ENCODE results near the gene ARHGAP10.

- no peak for TF ChIP-seq EP300 (IDR thresholded peaks at IDR 0.05; ENCODE audit: borderline replicate concordance)
- TF ChIP-seq TEAD4 (IDR thresholded peaks at IDR 0.05), result no peak
- no peak for TF ChIP-seq TAF1 (IDR thresholded peaks at IDR 0.05; ENCODE audit: low read depth)
- TF ChIP-seq TCF12 (IDR thresholded peaks at IDR 0.05; ENCODE audit: low read depth), result no peak
- no peak for TF ChIP-seq YY1 (IDR thresholded peaks at IDR 0.05; ENCODE audit: low read depth)
- TF ChIP-seq MAX (IDR thresholded peaks at IDR 0.05), result no peak
- no peak for TF ChIP-seq REST (IDR thresholded peaks at IDR 0.05; ENCODE audit: low read depth)
- no peak for TF ChIP-seq RAD21 (IDR thresholded peaks at IDR 0.05; ENCODE audit: low read depth)
- TF ChIP-seq FOXM1 (IDR thresholded peaks at IDR 0.05; ENCODE audit: borderline replicate concordance, low read depth), result no peak
- TF ChIP-seq NFIC (IDR thresholded peaks at IDR 0.05), result no peak
These were observed 44.8 kb downstream of the ARHGAP10 start for GRCh38 chr4:147776716-147777115.
